RWPE2 (cell line): ENCODE results near the gene SEMA3G.
A peak's percentile ranks its signal among the peaks of the same experiment; 100 is the strongest.

Experiments used
- ATAC-seq: fragments of 200-7000 bp; cut with Tn5 transposase; 3 replicates; pipeline ENCODE4 v1.9.1; 2021; ENCODE audit warnings: low read depth
- DNase-seq: peaks from one replicate; pipeline ENCODE4 v3.0.0-alpha.2; 2020; ENCODE audit warnings: low spot score
- H3K27ac ChIP-seq: fragments of 450-650 bp; 2 replicates; pipeline ENCODE4 v1.5.1; 2017; ENCODE audit warnings: mild to moderate bottlenecking; ENCODE audit not compliant: poor library complexity, severe bottlenecking
- H3K27me3 ChIP-seq: fragments of 250-450 bp; sonication (Bioruptor Pico); 2 replicates; pipeline ENCODE4 v1.5.1; 2021; ENCODE audit warnings: mild to moderate bottlenecking, moderate library complexity; ENCODE audit not compliant: insufficient read depth, poor library complexity, severe bottlenecking
- H3K36me3 ChIP-seq: fragments of 250-450 bp; sonication (Bioruptor Pico); 2 replicates; pipeline ENCODE4 v1.5.1; 2020; ENCODE audit warnings: low read depth, mild to moderate bottlenecking, moderate library complexity
- H3K4me1 ChIP-seq: fragments of 250-450 bp; sonication (Bioruptor Pico); 2 replicates; pipeline ENCODE4 v1.5.1; 2021; ENCODE audit warnings: mild to moderate bottlenecking, moderate library complexity; ENCODE audit not compliant: insufficient read depth, poor library complexity, severe bottlenecking
- H3K4me3 ChIP-seq: fragments of 250-450 bp; sonication (Bioruptor Pico); 2 replicates; pipeline ENCODE4 v1.5.1; 2021; ENCODE audit warnings: mild to moderate bottlenecking, moderate library complexity; ENCODE audit not compliant: severe bottlenecking
- H3K9me3 ChIP-seq: fragments of 250-450 bp; sonication (Bioruptor Pico); 2 replicates; pipeline ENCODE4 v1.5.1; 2021; ENCODE audit warnings: mild to moderate bottlenecking, moderate library complexity; ENCODE audit not compliant: severe bottlenecking
- TF ChIP-seq, protein P1 (sequence below): fragments of 450-650 bp; IDR thresholded peaks from one replicate; pipeline ENCODE4 v1.5.1; 2017; ENCODE audit warnings: mild to moderate bottlenecking, moderate library complexity; ENCODE audit not compliant: poor library complexity, severe bottlenecking

The SEMA3G gene

DNA sequence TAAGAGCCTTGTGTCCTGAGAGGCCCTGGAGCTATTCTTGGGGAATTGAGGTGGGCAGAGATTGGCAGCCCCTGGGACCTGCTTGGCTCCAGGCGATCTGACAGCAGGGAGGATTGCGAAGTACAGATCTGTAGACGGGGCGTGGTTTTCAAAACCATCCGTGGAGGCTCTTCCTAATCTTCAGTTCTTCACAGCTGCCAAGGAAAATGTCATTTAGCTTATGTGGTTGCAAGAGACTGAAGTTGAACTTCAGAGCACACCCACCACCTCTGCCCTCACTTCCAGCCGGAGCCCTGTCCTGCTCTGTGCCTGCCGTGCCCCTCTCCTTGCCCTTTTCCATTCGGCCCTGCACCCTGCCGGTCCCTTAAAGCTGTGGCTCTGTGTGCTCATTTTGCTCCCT lies 23.4 kb upstream of the SEMA3G start:
- TF ChIP-seq, protein P1, sequence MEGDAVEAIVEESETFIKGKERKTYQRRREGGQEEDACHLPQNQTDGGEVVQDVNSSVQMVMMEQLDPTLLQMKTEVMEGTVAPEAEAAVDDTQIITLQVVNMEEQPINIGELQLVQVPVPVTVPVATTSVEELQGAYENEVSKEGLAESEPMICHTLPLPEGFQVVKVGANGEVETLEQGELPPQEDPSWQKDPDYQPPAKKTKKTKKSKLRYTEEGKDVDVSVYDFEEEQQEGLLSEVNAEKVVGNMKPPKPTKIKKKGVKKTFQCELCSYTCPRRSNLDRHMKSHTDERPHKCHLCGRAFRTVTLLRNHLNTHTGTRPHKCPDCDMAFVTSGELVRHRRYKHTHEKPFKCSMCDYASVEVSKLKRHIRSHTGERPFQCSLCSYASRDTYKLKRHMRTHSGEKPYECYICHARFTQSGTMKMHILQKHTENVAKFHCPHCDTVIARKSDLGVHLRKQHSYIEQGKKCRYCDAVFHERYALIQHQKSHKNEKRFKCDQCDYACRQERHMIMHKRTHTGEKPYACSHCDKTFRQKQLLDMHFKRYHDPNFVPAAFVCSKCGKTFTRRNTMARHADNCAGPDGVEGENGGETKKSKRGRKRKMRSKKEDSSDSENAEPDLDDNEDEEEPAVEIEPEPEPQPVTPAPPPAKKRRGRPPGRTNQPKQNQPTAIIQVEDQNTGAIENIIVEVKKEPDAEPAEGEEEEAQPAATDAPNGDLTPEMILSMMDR = no peak
- DNase-seq (no peak), ATAC-seq (no peak)
- Histone ChIP-seq H3K27me3 (no peaks in the 10 kb centered on the region), H3K4me1 (no peaks in the 10 kb centered on the region), H3K36me3 (peaks cover 58% of the 10 kb centered on the region), H3K9me3 (no peaks in the 10 kb centered on the region), H3K4me3 (no peak overlapping the region), H3K27ac (no peak overlapping the region)

DNA sequence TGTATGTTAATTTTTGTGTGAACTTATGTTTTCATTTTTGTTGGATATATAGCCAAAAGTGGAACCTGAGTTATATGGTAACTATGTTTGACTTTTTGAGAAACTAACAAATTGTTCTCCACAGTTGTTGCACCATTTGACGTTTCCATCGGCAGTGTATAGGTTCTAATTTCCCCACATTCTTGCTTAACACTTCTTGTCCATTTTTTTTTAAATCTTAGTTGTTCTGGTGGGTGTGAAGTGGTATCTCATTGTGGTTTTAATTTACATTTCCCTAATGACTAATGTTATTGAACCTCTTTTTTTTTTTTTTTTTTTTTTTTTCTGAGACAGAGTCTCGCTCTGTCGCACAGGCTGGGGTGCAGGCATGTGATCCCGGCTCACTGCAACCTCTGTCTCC lies 18.5 kb upstream of the SEMA3G start:
- TF ChIP-seq, protein P1 = no peak
- Histone ChIP-seq H3K9me3 (no peaks in the 10 kb centered on the region), H3K27me3 (no peaks in the 10 kb centered on the region), H3K36me3 (peaks cover 75% of the 10 kb centered on the region), H3K27ac (no peak overlapping the region), H3K4me1 (peaks cover under 1% of the 10 kb centered on the region), H3K4me3 (no peak overlapping the region)
- ATAC-seq (no peak), DNase-seq (no peak)

DNA sequence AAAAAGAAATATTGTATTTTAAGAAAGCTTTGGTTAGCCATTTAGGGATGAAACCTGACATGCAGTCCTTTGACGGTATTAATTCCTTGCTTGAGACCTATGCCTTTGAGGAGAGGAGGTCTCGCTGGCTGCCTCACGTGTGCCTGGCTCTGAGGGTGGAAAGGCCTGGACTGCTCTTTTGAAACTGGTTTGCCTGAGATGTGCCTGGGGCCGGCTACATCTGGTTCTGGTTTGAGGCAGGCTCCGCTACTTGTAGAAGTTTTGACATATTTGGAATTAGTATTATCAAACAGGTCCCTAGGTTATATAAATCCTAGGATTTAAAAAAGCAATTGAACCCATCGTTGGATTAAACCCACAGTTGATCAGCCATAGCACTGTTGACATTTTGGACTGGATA lies 17.0 kb upstream of the SEMA3G start:
- H3K27ac ChIP-seq = no peak overlapping the region
- TF ChIP-seq, protein P1 = no peak
- no peak overlapping the region for H3K4me3 ChIP-seq
- peaks cover 15% of the 10 kb centered on the region for H3K4me1 ChIP-seq
- DNase-seq = no peak
- no peaks in the 10 kb centered on the region for H3K27me3 ChIP-seq
- ATAC-seq = no peak
- H3K9me3 ChIP-seq = no peaks in the 10 kb centered on the region
- peaks cover 74% of the 10 kb centered on the region for H3K36me3 ChIP-seq

DNA sequence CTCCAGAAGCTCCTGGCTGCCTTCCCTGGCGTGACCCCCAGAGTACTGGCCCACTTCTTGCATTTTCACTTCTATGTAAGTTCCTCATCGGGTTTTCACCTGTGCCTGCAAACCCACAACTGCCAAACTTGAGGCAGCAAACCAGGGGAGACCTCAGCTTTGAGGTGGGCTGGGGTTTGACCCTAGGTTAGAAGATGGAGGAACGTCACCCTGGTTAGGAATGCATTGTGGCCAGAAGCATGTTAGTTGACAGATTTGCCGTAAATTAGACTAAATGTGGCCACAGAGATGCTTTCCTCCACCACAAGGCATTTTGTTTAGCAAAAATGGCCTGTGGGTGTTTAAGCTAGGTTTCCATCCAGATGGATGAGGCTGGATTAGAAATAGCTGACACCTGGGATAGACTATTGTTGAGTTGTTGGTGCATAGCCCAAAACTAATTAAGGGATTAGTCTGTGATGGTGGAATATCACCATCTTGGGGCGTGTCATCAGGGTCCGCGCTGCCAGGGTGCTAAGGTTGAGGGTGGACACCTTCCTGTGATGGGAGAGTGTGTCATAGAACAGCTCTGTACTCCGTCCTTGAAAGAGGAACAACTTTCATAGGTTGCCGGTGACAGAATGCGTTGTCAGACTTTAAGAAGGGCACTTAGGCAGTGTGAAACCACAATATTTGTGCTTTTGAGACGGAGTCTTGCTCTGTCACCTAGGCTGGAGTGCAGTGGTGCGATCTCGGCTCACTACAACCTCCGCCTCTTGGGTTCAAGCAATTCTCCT lies 14.1 kb upstream of the SEMA3G start:
- TF ChIP-seq, protein P1 = no peak

More for the DNA sequence above, 14.1 kb upstream of the SEMA3G start:
- Histone ChIP-seq H3K27ac (peak overlapping the region; percentile 72), H3K9me3 (no peaks in the 10 kb centered on the region), H3K36me3 (peaks cover 56% of the 10 kb centered on the region), H3K27me3 (no peaks in the 10 kb centered on the region), H3K4me3 (no peak overlapping the region), H3K4me1 (peaks cover 24% of the 10 kb centered on the region)
- ATAC-seq (no peak), DNase-seq (no peak)
